Right ventricle myocardium inferior (tissue), 1 donor: Measurements from ENCODE around the gene ALG5. TPM values are rescaled to one million over a fixed set of nuclear protein-coding genes. Genes with fewer than 3 reads are reported as not detected.

Experiments used
- ATAC-seq: fragments of 200-7000 bp; cut with Tn5 transposase; one replicate; pipeline ENCODE4 v1.9.1; 2020; ENCODE audit warnings: mild to moderate bottlenecking, moderate library complexity
- DNase-seq: peaks from one replicate; pipeline ENCODE4 v3.0.0; 2021; ENCODE audit errors: missing footprints
- intact Hi-C: fragments of 100-400 bp; cut with DNase I; formaldehyde crosslinking; loops from one replicate; pipeline ENCODE4 v1.11.0; 2022
- long read RNA-seq: library from polyadenylated mRNA; unstranded; transcript quantifications from one replicate; pipeline ENCODE4 v2.0.0, GENCODE V29; 2021
- total RNA-seq: library from RNA; stranded (reverse); fragmentation: NEBNext Ultra II Directional; extraction: Animal tissue kit (Norgen Biotek cat#: 25700); gene quantifications from one replicate; pipeline ENCODE4 v1.2.1, GENCODE V29; 2021
- donor health status: DM: no; HTN: yes; CAD: no; lungs with severe emphysema.

The ALG5 gene, protein sequence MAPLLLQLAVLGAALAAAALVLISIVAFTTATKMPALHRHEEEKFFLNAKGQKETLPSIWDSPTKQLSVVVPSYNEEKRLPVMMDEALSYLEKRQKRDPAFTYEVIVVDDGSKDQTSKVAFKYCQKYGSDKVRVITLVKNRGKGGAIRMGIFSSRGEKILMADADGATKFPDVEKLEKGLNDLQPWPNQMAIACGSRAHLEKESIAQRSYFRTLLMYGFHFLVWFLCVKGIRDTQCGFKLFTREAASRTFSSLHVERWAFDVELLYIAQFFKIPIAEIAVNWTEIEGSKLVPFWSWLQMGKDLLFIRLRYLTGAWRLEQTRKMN
- total RNA-seq = 10.3 TPM
- long read RNA-seq, partial matches to known transcripts = 0 of 4 reads
- long read RNA-seq, other reads (novel, unspliced or antisense) = 1 of 4 reads

DNA sequence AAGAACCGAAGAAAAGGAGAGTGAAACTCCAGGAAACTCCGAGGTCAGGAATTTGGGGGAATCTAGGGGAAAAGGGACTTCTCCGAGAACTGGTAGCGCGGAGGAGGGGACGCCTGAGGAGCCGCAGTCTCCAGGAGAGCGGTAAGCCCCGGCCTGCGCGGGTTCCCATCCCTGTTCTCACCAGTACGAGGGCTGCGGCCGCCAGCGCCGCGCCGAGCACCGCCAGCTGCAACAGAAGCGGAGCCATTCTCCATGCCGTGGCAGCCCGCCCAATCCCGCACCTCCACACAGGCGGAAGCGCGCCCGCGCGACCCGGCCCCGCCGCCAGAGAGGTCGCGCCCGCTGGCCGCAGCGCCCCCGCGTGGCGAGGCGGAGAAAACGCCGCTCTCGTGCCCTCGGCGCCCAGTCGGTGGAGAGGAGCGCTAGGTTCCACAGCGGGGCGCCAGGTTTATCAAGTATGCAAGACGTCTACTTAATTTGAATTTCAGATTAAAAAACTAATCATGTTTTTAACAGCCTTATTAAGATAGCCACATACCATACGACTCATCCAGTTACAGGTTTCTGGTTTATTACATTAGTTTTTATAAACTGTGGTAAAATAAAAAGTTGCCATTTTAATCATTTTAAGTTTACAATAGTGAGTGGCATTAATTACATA, at the start of gene ALG5:
Gene ALG5, minus strand, starts transcription at position 287 of the 661 bp plus-strand sequence. Its CDS starts 40 bp downstream, at position 247.
- intact Hi-C loops = loop anchor here (10.0 kb wide), 1 partner anchor 574 kb away; no protein-coding TSS in a partner anchor

GRCh38 chr13:37047846-37048245, 48.7 kb upstream of the ALG5 start:
- ATAC-seq = no peak
- intact Hi-C loops = no loop called here
- DNase-seq = no peak

More for the DNA sequence above, at the start of gene ALG5:
- DNase-seq (peak; percentile 96), ATAC-seq (peak; percentile 93)

DNA sequence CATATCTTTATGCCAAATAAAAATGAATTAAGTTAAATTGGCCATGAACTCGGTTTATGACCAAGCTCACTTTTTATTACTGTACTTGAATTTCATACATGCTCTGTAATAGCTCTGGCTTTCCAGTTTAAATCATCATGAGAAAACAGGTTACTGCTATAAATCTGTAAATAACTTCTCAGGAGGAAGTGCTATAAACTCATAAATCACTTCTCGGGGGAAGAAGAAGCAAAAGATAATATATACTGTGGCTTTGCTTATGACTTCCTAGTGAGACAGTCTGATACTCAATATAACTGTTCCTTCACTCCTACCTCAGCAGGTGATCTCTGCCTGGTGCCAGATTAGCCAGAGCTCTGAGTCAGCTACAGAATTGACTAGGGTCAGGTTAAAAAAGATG, 47.9 kb upstream of the ALG5 start:
- intact Hi-C loops = no loop called here
- ATAC-seq (no peak), DNase-seq (no peak)

DNA sequence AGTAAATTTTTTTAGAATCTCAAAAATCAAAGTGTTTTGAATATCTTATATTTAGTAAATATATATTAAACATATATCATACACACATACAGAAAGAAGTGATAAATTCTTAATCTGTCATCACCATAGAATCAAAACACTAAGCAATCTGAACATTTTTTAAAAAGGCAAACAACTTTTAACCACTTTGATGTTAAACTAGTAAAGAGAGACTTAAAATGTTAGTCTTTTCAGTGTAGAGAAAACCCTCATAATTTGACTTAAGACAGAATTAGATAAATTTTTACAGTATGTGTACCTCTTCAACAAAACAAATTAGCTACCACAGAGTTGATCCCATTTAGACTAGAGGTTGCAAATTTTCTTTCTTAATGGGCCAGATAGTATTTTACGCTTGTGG, 46.9 kb upstream of the ALG5 start:
- DNase-seq = no peak
- intact Hi-C loops = no loop called here
- ATAC-seq = no peak

- intact Hi-C loops = no loop called here
- ATAC-seq (no peak), DNase-seq (no peak)
Measured at GRCh38 chr13:37040789-37041188, 41.6 kb upstream of the ALG5 start.

GRCh38 chr13:37039896-37040295, 40.8 kb upstream of the ALG5 start:
- intact Hi-C loops = no loop called here
- DNase-seq = no peak
- no peak for ATAC-seq

GRCh38 chr13:37037241-37037640, 38.1 kb upstream of the ALG5 start:
- ATAC-seq (no peak), DNase-seq (no peak)
- intact Hi-C loops = no loop called here

DNA sequence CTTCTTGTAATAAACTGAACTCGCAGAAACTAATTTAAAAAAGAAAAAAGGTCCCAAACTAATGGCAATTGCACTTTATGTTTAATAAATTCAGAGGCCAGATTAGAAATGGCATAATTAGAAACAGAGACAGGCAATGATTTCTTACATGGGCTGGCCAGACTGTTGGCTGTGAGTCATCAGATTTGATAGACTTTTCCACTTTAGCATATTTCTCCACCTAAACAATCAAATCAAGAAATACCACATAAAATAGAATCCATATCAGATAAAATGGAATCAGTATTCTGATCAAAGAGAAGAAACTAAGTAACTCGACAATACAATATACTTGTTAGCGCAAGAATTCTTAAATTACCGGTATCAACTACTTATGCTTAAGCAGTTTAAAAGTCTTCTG, 30.5 kb upstream of the ALG5 start:
- no peak for DNase-seq
- ATAC-seq = no peak
- intact Hi-C loops = no loop called here

DNA sequence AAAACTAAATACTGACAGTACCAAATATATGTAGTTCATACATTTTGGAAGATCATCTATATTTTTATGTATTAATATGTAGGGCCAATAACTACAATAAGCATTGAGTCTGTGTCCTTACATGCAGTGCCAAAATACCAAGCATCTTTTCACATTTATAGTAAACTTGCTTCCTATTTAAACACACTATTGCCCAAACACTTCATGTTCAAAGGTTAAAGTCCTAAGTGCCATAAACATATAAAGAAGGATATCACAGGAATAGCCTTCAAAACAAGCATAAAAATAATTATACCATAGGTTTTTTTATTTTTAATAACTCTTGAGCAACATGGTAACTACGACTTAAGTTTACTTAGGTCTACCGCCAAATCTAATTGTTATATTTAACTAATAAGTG, 28.5 kb upstream of the ALG5 start:
- ATAC-seq (no peak), DNase-seq (no peak)
- intact Hi-C loops = no loop called here

- DNase-seq = no peak
- no peak for ATAC-seq
- intact Hi-C loops = no loop called here
Measured at GRCh38 chr13:37026771-37027170, 27.6 kb upstream of the ALG5 start.

GRCh38 chr13:37023871-37024270, 24.7 kb upstream of the ALG5 start:
- intact Hi-C loops = no loop called here
- DNase-seq (no peak), ATAC-seq (no peak)

DNA sequence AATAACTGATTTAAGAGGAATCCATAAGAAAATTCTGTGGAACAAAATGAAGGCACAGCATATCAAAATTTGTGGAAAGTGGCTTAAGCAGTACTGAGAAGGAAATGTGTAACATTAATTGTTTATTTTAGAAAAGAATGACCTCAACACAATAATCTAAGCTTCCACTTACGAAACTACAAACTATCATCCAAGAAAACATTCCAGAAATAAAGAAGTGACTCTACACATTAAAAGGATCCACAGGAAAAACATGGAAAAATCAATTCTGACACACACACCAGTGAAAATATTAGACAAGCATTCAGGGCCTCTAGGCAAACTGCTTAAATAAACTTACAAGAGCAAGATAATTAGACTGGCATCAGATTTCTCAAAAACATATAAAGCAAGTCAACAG, 15.5 kb upstream of the ALG5 start:
- ATAC-seq (no peak), DNase-seq (no peak)
- intact Hi-C loops = no loop called here

DNA sequence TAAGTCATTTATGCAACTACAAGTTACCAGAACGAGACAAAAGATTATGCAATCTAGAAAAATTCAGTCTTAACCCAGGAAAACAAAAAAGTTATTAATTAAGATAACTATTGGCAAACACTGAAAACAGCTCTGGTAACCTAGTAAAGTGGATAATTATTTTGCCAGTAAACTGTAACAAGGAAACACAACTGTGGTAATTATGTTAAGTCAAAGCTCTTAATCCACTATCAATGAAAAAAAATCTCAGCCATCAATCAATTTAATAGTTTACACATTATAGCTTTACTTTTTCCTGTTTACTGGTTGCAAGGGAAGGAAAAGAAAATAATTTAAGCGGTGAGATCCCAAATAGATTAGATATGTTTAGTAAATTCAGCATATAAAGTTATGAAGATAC, 12.6 kb upstream of the ALG5 start:
- no peak for DNase-seq
- no peak for ATAC-seq
- intact Hi-C loops = no loop called here

DNA sequence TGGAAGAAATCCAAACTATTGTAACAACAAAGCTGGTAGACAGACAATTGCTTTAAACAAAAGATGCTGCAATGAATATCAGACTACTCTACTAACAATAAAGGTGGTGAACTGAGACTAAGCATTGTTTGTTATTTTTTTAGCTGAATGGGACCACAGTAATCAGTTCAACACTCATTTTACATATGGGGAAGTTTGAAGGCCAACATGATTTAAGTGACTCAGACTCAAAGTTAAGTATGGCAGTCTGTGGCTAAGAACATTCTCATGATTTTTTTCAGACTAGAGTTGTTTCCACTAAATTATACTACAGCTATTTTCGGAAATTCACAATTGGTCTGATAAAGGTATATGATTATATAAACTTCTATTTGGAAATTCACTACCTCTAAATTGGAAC, 11.9 kb upstream of the ALG5 start:
- ATAC-seq = no peak
- DNase-seq = no peak
- intact Hi-C loops = no loop called here

- no peak for DNase-seq
- intact Hi-C loops = no loop called here
- no peak for ATAC-seq
Measured at GRCh38 chr13:37010424-37010823, 11.3 kb upstream of the ALG5 start.

DNA sequence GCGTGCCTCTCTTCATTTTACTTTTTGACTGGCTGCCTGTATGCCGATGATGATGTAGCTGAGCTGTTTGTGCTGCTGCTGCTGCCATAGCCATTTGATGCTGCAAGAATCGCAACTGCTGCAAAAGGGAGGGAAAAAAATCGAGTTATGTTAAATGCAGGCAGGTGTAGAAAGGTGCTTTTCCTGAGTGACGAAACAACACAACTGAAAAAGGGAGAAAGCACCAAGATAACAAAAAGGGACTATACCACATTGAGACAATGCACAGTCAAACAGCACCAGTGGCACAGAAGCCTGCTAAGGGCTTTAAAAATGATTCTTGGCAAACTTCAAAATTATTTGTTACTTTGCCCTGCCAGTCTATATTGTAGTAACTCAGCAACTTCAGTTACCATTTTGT, 10.6 kb upstream of the ALG5 start:
- DNase-seq (no peak), ATAC-seq (no peak)
- intact Hi-C loops = no loop called here

- DNase-seq = no peak
- intact Hi-C loops = no loop called here
Measured at GRCh38 chr13:37001921-37002250, 2.7 kb upstream of the ALG5 start.

DNA sequence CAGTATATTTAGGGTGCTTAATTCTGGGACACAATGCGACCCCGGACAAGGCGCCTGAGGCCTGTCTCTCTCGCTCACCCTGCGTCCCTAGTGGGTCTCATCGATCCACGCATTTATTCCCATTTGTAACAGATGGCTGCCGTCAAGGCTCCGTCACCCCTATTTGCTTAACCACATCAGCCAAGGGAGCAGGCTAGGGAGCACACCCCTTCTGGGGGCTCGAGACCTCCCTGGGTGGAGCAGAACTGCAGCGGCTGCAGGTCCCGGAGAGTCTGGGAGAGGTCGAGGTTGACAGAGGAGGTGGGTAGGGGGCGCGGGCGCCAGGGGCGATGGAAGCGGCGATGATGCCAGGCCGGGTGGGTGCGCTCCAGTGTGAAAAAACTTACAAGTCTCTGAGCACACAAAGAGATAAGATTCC, 507 bp downstream of the ALG5 start:
- intact Hi-C loops = loop anchor here (10.0 kb wide), 1 partner anchor 574 kb away; no protein-coding TSS in a partner anchor
- ATAC-seq = no peak
- DNase-seq = peak; percentile 65

More at GRCh38 chr13:37001921-37002250, 2.7 kb upstream of the ALG5 start:
- ATAC-seq = no peak

DNA sequence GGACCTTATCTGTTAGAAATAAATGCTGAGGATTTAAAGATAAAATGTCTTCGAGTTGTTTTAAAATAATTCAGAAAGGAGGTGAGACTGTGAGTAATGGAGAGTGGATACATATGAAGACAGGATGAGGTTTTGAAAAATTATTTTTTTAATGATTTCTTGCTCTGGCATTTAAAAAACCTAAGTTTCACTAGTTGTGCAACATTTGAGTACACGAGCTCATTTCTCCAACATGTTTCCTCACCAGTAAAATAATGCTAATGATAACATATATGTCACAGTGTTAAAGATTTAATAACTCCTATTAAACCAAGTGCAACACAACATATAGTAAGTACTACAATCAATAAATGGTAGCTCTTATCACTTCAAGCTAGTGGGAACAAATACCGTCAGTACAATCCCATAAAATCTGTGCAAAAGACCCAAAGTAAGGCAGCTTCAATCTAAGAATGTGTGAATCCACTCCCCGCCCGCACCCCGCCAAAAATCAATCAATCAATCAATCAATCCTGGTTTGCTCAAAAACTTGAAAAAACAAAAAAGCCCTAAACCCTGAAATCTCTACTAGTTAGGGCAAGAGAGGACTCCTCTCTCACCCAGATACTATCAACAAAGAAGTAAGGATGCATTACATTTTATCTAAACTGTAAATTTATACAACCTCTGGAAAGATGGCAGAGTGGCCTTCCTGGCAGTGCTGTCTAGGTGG, 1.3 kb downstream of the ALG5 start:
- DNase-seq (no peak), ATAC-seq (no peak)
- intact Hi-C loops = loop anchor here (10.0 kb wide), 1 partner anchor 573 kb away; no protein-coding TSS in a partner anchor

- no peak for ATAC-seq
- no peak for DNase-seq
- intact Hi-C loops = loop anchor here (10.0 kb wide), 1 partner anchor 568 kb away; no protein-coding TSS in a partner anchor
Measured at GRCh38 chr13:36992362-36992761, 6.8 kb downstream of the ALG5 start.
